LoVo (cell line): ENCODE data around the gene PTPN1.

Experiments
- DNase-seq: peaks from one replicate; pipeline ENCODE4 v3.0.0-alpha.2; 2016; ENCODE audit warnings: low spot score

The PTPN1 gene

GRCh38 chr20:50577175-50578018 lies 67.2 kb downstream of the PTPN1 start:
- DNase-seq: no peak

DNA sequence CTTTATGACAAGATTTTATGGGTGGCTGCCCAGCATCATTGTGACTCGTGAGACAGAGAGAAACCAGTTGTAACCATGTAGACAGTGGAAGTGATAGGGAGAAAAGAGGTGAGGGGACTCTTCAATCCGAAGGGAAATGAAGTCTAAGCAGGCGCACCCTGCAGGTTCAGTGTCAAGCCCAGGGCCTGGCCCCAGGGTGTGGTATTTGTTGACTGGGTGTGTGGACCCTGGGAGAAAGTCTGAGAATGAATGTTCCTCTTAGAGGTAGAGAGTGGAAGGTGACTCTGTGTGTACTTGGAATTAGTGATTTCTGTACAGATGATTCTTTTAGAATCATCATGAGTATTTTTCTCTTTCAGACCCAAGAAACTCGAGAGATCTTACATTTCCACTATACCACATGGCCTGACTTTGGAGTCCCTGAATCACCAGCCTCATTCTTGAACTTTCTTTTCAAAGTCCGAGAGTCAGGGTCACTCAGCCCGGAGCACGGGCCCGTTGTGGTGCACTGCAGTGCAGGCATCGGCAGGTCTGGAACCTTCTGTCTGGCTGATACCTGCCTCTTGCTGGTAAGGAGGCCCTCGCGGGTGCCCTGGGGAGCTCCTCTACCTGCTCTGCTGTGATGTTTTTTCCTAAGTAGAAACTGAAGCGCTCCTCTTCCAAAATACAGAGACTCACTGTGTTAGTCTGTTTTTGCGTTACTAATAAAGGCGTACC lies 68.0 kb downstream of the PTPN1 start:
- DNase-seq: no peak

DNA sequence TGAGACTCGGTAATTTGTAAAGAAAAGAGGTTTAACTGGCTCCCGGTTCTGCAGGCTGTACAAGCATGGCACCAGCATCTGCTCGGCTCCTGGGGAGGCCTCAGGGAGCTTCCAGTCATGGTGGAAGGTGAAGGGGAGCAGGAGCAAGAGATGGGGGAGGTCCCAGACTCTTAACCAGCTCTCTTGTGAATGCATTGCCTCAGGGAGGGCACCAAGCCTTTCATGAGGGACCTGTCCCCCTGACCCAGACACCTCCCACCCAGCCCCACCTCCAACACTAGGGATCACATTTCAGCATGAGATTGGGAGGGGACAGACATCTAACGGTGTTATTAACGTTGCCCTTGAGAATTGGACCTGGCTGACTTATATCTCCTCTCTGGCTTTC lies 68.6 kb downstream of the PTPN1 start:
- DNase-seq: no peak

GRCh38 chr20:50579511-50579910 lies 69.3 kb downstream of the PTPN1 start:
- no peak for DNase-seq

DNA sequence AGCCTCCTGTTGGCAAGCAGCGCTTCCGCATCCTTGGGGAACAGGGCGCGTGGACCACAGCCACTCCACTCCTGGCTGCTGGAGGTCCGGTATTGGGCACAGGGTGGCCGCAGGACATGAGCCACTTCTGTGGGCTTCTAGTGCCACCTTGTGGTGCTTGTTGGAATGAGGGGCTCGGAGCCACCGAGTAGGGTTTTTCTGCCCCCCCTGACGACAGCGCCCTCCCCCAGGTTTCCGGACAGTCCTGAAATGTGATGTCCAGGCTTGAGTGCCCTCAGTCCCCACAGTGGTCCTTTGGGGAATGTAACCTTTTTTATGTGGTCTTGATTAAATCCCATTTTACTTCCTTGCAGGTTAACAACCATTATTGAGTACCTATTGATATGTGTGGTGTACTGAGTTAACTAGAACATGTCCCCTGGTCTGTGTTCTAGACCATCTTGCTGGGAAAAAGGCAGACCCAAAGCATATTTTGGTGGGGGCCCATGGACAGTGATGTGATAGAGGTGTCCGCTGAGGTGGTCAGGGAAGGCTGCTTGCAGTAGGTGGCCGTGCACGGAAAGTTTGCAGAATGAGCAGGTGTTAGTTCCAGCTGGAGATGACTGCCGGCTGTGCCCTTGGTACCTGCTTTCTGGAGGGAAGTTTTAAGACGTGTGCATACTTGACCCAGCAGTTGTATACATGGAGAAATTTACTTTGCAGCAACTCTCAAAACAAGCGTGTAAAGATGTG lies 70.0 kb downstream of the PTPN1 start:
- DNase-seq: peak; percentile 22

GRCh38 chr20:50580842-50581544 lies 70.8 kb downstream of the PTPN1 start:
- DNase-seq: no peak

- no peak for DNase-seq
Measured at GRCh38 chr20:50582092-50582491, 71.9 kb downstream of the PTPN1 start.

DNA sequence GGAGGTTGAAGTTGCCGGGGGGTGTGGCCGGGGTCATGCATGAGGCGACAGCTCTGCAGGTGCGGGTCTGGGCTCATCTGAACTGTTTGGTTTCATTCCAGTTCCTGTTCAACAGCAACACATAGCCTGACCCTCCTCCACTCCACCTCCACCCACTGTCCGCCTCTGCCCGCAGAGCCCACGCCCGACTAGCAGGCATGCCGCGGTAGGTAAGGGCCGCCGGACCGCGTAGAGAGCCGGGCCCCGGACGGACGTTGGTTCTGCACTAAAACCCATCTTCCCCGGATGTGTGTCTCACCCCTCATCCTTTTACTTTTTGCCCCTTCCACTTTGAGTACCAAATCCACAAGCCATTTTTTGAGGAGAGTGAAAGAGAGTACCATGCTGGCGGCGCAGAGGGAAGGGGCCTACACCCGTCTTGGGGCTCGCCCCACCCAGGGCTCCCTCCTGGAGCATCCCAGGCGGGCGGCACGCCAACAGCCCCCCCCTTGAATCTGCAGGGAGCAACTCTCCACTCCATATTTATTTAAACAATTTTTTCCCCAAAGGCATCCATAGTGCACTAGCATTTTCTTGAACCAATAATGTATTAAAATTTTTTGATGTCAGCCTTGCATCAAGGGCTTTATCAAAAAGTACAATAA lies 72.5 kb downstream of the PTPN1 start:
- no peak for DNase-seq

DNA sequence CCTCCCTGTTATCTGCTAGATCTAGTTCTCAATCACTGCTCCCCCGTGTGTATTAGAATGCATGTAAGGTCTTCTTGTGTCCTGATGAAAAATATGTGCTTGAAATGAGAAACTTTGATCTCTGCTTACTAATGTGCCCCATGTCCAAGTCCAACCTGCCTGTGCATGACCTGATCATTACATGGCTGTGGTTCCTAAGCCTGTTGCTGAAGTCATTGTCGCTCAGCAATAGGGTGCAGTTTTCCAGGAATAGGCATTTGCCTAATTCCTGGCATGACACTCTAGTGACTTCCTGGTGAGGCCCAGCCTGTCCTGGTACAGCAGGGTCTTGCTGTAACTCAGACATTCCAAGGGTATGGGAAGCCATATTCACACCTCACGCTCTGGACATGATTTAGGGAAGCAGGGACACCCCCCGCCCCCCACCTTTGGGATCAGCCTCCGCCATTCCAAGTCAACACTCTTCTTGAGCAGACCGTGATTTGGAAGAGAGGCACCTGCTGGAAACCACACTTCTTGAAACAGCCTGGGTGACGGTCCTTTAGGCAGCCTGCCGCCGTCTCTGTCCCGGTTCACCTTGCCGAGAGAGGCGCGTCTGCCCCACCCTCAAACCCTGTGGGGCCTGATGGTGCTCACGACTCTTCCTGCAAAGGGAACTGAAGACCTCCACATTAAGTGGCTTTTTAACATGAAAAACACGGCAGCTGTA lies 73.4 kb downstream of the PTPN1 start:
- no peak for DNase-seq

- no peak for DNase-seq
Measured at GRCh38 chr20:50584687-50585086, 74.5 kb downstream of the PTPN1 start.

GRCh38 chr20:50585214-50585613 lies 75.0 kb downstream of the PTPN1 start:
- DNase-seq: no peak

GRCh38 chr20:50585678-50586077 lies 75.5 kb downstream of the PTPN1 start:
- no peak for DNase-seq

DNA sequence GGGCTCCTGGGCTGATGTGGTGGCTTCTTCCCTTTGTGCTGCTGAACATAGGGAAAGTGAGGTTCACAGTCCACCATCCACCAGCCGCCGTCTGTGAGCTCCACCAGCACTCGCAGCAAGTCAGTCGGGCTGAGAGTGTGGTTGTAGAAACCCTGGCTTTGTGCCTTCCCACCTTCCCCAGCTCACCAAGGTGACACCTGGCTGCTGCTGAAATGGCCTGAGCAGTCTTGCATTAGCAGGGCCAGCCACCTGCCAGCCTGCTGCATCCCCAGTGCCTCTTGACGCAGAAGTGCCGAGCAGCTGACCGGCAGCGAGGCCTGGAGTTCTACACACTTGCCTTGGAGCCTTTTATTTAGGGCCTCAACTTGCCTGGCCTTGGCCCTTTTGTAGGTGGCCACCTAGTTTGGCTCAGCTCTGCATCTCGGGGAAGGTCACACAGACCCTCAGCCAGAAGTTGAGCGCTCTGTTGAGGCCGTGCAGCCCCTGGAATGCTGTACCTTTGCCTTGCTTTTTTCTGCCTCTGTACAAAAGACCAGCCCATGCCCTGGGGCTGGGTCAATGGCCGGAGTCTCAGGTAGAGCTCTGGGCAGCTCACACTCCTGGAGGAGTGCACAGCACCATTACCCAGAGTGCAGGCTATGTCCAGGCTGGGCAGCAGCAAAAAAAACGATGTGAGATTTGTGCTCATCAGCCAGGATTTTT lies 76.5 kb downstream of the PTPN1 start:
- no peak for DNase-seq

GRCh38 chr20:50587291-50587961 lies 77.2 kb downstream of the PTPN1 start:
- no peak for DNase-seq

DNA sequence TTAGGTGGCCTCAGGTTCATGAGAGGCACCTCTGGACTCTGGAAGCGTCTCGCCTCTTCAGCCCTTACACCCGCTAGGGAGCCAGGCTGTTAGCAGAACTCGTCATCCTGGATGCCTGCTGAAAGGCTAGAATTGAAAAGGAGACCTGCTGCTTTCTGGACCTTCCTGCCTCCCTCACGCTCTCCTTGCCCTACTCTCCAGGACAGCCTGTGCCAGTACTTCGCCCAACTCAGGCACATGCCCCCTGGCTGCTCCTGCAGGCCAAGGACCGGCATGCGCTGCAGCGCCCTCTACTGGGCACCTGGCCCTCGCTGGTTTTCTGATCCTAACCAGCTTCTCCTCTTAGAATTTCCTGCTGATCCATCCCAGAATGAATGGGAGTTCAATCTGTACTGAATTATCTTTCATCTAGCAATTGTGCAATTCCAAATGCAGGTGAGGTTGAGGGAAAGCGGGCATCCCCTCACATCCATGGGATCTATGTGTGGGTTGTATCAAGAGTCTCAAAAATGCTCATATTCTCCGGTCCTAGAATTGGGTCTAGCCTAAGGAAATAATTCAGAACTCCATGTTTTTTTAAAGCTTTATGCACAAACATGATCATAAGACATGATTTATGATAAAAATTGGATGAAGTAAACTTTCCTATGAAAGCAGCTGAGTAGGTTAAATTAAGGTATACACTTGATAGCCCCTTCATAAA lies 78.0 kb downstream of the PTPN1 start:
- peak; percentile 47 for DNase-seq

DNA sequence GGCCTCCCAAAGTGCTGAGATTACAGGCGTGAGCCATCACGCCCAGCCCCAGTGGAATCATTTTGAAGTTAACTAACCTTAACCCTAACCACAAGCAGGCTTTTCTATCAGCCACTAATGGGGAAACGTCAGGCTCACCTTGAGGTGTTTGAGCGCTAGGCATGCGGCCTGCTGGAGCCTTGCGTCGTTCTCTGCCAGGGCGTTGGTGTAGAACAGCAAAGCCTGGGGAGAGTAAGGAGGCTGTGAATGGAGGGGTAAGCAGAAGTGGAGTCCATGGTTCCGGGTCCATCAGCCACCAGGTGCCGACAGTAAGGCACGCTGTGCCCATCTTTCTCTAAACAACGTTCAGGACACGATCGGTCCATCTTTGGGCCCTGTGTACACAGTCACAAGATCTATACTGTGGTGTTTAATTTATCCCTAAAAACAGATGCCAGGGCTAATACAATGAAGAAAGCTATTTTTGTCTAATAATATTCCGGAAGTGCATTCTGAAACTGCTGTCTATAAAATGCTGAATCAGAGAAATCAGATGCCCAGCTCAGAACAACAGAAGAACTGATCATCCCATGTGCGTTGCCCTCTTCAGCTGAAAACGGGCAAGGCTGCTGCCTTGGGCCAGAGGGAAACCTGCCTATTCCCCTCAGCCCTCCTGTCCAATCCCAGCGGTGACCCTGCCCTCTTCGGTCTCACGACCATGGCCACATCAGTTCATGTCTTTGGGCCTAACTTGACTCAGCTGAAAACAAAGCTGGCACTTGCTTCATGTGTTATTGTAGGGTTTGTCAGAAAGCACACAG lies 79.6 kb downstream of the PTPN1 start:
- DNase-seq: no peak

DNA sequence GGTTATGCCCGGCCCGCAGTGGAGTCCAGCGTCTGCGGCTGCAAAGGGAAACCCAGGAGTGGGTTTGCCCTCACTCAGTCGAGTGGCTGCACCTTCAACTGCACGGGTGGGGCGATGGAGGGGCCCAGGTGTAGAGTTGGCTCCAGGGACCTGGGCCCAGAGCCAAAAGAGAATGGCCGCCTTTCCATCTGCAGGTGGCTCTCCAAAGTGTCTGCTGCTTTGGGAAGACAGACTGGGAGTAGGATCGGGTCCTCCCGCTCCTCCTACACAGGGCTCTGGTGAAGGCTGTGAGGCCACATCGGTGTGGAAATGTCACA lies 80.1 kb downstream of the PTPN1 start:
- no peak for DNase-seq

DNA sequence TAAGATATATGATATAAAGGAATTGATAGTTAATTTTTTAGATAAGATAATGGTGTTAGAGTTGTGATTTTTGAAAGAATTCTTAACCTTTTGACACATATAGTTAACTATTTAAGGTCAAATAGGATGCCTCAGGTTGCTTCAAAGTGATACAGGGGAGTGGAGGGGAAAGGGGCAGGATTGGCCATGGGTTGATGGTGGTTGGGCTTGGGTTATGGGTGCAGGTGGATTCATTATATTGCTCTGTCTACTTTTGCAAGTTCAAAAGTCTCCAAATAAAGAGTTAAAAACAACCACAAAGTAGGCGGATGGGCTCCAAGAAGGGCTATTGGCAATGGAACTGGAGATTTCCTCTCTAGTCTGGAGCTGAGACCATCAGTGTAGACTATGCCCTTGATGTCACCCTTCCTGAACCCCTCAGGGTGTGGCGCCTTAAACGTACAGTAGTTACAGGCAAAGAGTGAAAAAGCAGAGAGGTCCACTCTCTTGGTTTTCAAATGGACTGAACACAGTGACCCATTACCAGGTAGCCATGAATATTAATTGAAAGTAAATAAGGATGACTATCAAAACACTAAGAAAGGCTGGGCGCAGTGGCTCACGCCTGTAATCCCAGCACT lies 81.2 kb downstream of the PTPN1 start:
- DNase-seq: no peak
